Measurements from ENCODE around the gene EMILIN2.

DNA sequence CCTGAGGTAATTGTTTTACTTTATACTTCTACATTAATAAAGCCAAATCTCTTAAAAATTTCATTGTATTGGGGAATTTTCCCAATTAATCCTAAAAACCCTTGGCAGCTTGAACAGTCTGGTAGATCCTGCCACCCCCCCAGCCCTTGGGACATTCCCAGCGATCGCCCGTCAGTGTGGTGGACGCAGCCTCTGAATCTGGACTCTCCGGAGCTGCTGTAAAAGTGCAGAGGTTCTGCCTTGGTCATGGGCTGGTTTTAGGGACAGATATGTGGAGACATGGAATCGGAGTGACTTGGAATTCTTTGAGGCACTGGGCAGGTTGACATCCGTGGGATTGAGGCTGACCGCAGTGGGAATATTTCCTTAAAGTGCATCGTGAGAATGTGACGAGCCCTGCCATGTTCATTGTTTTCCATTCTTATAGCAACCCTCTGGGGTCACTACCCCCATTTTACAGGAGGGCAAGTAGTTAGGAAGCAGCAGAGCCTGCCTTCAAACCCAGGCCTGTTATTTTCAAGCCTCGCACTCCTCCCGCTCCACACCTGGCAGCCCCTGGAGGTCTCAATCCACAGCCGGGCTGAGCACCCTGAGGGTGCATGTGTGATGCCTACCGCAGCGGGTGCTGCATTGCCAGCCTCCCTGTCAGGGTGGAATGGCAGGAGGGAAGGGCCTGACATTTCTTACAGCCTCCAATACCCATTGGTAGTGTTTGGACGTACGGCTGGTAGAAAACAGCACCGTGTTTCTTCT lies 6.5 kb downstream of the EMILIN2 start:
- TF ChIP-seq POLR2A (IDR thresholded peaks at IDR 0.05) = no peak
- TF ChIP-seq, protein P1, sequence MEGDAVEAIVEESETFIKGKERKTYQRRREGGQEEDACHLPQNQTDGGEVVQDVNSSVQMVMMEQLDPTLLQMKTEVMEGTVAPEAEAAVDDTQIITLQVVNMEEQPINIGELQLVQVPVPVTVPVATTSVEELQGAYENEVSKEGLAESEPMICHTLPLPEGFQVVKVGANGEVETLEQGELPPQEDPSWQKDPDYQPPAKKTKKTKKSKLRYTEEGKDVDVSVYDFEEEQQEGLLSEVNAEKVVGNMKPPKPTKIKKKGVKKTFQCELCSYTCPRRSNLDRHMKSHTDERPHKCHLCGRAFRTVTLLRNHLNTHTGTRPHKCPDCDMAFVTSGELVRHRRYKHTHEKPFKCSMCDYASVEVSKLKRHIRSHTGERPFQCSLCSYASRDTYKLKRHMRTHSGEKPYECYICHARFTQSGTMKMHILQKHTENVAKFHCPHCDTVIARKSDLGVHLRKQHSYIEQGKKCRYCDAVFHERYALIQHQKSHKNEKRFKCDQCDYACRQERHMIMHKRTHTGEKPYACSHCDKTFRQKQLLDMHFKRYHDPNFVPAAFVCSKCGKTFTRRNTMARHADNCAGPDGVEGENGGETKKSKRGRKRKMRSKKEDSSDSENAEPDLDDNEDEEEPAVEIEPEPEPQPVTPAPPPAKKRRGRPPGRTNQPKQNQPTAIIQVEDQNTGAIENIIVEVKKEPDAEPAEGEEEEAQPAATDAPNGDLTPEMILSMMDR (IDR thresholded peaks at IDR 0.05) = no peak
- no peak for TF ChIP-seq EP300 (IDR thresholded peaks at IDR 0.05)
- no peak for TF ChIP-seq POLR2AphosphoS5 (IDR thresholded peaks at IDR 0.05)
